Fibroblast of skin of left biceps (primary cell): ENCODE measurements around the gene INTS14.

Source experiments
- DNase-seq, 2 experiments: peaks; one replicate each; pipeline ENCODE4 v3.0.0-alpha.2; 2013; ENCODE audit warnings: low read depth in 2 of 2

The INTS14 gene

DNA sequence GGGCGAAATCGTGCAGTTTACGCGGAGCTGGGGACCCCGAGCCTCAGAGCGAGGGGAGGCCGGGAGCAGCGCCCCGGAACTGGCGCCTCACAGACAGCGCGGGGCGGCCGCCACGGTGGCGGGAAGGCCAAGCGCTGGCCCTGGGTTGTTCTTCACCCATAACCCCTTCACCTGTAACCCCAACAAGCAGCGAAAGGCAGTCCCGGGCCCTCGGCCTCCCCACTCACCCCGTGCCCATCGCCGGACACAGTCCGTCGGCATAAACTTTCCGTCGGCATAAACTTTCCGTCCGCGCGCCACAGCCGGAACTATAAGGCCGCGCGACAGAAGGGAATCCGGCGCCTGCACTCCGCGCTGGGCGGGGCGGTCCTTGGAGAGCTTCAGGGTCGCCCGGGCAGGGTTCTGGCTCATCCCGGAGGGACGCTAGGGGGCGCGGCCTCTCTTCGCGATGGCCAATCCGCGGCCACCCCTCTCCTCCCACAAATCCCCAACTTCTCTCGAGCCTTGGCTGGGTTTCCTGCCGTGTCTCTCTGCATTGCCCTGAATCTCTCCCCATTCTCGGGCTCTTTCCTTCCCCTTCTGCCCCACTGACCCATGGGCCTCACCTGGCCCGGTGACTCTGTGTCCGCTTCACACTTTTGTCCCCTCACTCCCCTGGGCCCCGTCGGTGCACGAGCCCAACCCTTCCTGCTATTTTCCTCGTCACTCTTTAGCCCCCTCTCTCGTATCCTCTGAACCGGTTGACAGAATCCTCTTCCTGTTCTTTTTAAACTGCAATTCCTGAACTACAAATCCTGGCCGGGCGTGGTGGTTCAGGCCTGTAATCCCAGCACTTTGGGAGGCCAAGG, at the start of gene INTS14:
Gene INTS14, minus strand, starts transcription at position 261 of the 848 bp plus-strand sequence. CDS start 3,751 bp downstream, outside the sequence.
- peak; percentile 89 to 91 for DNase-seq

DNA sequence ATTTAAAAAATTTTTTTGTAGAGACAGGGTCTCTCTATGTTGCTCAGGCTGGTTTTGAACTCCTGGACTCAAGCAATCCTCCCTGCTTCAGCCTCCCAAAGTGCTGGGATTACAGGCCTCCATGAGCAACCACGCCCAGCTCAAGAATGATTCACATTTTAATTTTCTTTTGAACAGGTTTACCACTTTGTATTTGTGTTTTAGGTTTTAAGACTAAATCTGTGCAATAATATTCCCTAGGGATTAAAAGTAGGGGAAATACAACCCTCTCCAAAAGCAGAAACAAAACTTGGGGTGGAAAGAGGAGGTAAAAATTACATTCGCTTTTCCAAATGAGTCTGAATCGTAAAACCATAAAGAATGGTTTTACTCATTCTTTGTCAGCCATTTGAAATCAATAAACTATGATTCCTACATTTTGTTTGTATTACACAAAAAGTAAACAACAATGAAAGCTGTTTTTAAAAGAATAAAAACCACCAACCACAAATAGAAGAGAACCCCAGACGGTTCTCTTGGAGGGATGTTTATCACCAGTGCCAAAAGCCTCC, 48.6 kb upstream of the INTS14 start:
- DNase-seq = no peak

DNA sequence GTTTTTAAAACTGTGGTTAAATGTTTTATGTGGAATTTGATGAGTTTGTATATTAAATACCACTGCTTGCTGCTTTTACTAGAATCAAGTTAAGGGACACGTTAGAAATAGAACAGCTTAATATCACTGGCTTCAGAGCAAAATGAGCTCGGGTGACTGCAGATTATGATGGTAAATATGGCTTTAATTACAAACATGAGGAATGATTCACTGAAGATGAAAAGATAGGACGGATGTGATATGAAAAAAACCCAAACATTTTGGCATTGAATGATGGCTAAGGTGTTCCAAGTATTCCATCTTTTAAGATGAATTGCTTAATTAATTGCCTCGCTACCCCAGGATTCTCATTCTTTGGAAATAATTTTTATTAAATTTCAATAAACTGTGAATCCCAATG, 44.5 kb upstream of the INTS14 start:
- DNase-seq = no peak

DNA sequence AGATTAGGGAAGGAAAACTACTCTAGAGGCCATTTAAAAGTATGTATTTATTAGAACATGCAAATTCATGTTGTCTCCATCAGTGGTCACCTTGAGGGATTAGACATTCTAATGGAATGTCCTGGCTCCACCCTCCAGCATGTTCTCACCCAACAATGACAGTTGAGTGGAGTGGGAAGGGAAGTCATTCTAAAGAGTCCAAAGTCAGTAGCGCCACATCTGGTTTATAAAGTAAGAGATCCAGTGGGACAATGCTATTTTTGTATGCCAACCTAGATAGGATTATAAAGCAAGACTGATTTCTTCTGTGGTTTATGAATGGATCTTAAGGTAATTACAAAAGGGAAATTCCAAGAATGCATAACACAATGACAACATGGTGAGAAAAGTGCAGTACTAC, 44.1 kb upstream of the INTS14 start:
- no peak for DNase-seq

DNA sequence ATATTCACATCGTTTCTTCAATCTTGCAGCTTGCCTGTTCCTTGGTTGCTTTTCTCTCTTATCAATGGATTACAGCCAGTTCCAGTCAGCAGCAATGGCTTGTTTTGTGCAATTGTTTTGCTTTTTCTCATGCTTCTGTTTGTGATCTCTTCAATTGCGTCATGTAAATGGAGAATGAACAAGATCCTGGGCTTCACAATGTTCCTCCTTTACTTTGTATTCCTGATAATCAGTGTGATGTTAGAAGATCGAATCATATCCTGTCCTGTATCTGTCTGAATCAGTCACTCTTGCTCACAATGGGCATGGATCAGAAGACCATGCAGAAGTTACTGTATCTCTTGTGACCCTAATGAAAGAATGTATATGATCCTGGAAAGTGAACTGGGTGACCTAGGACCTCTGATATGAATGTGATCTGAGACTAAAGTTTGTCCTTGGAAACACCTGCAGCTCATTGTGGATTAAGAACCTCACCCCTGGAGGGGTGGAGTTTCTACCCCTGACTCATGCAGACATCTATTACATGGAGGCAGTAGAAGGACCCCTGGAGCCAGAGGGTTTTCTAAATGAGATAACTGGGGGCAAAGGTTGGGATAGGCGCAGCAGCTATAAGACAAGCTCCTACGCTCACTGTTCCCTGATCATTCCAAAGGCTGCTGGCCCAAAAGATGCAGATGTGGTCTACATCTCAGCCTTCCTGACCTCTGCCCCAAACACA, 43.0 kb upstream of the INTS14 start:
- DNase-seq = no peak

DNA sequence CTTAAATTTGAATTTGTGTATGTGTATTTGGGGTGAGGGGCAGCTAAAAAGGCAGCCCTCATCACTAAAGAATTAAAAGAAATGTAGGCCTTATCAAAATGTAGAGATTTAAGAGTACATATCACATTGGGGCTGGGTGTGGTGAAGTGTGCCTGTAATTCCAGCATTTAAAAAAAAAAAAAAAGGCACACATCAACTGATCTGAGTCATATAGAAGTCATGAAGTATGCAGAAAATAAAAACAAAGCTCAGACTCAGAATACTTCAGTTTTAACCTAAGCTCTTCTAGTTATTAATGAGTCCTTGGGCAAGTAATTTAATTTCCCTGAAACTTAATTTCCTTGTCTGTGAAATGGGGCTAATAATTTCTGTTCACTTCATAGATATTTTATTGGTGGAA, 42.4 kb upstream of the INTS14 start:
- no peak for DNase-seq

DNA sequence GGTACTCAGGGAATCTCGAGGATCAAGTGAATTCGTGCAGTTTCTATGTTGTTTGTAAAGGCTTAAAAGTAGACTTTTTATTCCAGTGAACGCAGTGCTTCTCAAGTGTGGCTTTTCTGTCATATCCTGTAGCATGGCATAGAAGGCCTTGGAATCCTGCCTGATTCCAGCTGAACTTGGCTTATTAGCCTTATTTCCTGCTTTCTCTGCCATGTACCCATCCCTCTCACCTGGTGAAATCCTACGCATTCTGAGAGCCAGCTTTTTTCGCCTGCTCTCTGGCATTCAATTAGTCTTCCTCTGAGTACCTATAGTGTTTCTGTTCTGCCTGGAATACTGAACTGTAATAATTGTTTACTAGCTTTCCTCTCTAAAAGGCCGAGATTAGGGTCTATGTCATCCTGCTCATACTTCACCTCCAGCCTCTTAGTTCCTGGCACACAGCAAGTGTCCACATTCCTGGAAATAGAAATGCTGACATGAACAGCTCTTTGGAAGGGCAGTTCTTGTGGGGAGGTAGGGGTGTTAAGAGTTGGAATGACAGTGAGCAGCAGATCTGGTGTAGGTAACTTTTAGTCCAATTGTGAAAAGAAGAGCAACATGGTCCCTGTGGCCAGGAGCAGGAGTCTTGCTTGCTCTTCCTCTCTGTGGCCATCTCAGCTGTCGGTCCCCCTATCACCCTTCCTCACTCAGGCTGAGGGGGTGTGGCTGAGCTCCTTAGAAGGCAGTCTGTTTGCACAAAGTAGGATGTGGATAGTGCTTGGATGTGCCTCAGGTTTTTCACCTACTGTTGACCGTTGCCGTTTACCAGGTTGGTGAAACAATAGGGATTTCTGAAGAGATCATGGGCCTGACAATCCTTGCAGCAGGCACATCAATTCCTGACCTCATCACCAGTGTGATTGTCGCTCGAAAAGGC, 41.2 kb upstream of the INTS14 start:
- DNase-seq = no peak

DNA sequence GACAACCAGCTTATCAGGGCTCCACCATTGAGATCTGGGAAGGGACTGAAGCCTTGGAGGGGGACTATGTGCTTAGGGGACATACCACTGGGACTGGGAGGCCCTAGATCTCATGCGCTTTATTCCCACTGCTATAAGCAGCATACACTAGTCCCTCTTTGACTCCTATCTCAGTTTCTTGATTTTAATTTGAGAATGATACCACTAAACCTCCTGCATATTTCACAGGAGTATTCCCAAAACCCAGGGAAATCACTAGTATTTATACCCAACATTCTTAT, 40.1 kb upstream of the INTS14 start:
- DNase-seq = no peak

DNA sequence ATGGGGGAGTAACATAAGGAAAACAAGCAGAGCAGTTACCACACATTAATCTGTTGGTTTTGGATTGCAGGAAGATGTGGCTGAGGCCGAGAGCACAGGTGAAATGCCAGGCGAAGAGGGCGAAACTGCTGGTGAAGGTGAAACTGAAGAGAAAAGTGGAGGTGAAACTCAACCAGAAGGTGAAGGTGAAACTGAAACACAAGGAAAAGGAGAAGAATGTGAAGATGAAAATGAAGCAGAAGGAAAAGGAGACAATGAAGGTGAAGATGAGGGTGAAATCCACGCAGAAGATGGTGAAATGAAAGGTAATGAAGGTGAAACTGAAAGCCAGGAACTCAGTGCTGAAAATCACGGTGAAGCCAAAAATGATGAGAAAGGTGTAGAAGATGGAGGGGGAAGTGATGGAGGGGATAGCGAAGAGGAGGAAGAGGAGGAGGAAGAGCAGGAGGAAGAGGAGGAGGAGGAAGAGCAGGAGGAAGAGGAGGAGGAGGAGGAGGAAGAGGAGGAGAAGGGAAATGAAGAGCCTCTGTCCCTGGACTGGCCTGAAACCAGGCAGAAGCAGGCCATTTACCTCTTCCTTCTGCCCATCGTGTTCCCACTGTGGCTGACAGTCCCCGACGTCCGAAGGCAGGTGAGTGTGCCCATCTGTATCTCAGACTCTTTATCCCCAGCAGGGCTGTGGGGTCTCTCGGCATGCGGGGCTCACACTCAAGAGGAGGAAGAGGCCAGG, 39.5 kb upstream of the INTS14 start:
- DNase-seq = no peak

DNA sequence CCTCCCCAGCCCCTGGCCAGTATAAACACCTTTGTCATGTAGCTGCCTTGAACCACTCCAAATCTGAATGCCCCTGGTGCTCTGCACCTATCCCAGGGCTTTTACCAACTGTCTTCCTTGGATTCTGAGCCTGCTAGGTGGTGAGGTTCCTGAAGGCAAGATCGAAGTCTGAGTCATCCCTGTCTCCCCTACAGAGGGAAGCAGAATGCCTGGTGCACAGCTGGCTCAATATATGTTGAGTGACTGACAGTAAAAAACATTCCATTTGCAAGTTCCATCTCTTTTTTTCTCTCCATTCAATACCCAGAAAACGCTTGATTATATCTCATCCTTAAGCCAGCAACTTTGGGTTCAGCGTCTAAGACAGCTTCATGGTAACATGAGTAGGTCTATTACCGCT, 35.6 kb upstream of the INTS14 start:
- DNase-seq = no peak

DNA sequence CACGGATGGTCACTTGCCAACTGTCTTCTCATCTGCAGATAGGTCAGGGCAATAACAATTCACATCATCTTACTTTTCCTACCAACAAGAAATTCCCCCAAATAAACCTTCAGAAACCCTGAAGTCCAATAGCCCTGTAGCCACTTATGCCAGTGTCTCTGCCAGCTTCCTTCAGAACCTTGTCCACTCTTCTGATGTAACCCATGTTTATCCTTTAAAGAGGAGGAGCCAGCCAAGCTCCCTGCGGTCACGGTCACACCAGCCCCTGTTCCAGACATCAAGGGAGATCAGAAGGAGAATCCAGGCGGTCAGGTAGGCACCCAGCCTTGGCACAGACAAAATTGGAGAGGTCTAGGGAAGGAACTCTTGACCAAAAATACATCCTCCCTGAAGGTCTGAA, 34.5 kb upstream of the INTS14 start:
- no peak for DNase-seq

DNA sequence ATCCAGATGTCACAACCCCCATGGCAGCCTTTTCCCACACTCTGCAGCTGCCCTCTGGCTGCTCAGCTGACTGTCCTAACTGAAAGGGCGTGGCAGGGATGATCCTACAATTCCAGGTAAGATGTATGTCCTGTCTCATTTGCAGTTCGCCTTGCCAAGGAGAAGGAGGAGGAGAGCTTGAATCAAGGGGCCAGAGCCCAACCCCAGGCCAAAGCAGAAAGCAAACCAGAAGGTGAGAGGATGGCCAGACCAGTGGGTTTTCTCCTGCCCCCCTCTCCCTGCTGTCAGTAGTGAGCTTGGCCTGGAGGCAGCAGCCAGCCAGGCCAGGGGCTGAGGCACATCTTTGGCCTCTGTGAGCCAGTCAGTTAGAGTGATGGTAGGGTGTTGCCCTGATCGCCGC, 33.4 kb upstream of the INTS14 start:
- no peak for DNase-seq

DNA sequence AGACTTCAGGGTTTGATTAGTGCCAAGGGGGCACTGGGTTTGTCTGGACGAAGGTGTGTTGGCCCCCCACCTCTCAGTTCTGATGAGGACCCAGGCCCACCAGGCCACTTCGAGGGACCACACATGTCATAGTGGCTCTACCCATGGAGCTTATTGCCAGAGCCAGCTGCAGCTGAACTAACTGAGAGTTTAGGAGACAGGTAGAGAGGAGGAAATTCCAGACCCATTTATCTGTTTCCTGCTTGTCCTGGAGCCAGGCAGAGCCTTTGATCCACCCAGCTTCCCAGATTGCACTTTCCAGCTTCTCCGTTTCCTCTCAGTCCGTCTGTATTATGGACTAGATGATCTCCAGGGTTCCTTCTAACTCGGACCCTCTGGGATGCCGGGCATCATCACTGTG, 31.7 kb upstream of the INTS14 start:
- DNase-seq = no peak

DNA sequence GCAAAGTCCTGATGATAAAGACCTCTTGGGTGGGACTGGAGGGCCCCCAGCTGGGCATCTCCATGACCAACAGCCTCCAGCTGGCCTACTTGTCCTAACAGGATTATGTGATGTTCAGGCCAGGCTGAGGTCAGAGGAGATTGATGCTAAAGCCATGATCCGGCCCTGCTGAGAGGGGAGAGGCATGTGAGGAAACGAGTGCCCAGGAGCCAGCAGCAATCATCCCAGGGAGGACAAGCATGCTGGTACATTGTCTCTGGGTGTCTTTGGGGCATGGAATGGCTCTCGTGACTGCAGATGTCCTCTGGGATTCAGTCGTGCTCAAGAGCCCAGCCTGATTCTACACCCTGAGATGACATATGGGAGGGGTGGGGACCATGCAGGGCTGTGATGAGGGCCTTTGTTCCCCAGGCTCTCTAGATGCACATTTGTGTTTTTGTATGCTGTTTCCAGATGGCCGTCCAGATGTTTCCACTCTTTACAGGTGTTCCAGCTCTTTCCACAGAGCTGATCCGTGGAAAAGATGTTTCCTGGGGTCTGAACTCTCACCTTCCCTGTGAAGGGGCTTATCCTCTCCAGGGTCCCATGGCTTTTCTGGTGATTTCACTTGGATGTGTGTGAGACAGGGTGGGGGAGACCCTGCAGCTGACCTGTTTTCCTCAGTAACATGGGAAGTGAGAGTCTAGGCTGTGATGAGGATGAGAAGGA, 31.0 kb upstream of the INTS14 start:
- DNase-seq = no peak

DNA sequence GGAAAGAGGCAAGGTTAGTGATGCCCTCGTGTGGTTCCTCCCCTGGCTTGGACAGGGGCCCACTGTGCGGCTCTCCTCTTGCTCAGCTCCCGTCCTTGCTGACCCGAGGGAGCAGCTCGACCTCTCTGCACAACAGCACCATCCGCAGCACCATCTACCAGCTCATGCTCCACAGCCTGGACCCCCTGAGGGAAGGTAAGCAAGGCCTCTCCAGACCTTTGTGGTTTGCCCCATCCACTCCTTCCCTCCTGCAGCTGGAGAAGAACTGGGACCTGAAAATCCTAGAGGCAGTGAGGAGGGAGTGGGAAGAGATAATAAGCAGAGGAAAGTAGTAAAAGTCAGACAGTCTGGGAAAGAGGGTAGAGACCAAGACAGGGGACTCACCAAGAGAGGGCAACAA, 28.6 kb upstream of the INTS14 start:
- DNase-seq = no peak

DNA sequence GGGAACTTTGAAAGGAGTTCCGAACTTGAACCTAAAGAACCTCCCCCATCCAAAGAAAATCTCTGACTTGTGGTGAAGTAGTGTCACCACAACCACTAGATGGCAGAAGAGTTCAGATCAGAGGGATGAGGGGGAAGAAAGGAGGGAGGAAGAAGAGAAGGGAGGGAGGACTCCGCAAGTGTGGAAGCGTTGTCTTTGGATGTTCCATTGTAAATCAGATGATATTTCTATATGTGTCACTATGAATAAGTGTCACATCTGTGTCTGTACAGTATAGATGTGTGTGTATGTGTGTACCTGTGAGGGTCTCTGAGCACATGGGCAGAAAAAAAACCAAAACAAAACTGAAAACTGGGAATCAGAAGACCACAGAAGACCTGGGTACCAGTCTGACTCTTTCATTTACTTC, 27.8 kb upstream of the INTS14 start:
- DNase-seq = peak; percentile 61 to 62

DNA sequence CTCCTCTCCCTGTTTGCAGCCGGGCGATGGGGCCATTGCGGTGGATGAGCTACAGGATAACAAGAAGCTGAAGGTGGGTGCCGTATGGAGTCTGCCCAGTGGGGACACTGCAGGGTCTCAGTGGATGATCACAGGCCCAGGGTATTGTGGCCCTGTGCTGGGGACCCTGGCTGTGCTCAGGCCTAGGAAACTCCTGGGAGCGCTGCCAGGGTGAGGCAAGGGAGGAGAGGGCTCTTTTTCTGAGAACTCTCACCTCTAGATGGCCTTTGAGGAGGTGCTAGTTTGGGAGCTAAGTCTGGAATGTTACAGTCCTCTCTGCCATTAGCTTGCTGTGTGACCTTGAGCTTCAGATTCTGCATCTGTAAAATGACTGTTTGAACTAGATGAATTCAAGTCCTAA, 27.2 kb upstream of the INTS14 start:
- DNase-seq = no peak

DNA sequence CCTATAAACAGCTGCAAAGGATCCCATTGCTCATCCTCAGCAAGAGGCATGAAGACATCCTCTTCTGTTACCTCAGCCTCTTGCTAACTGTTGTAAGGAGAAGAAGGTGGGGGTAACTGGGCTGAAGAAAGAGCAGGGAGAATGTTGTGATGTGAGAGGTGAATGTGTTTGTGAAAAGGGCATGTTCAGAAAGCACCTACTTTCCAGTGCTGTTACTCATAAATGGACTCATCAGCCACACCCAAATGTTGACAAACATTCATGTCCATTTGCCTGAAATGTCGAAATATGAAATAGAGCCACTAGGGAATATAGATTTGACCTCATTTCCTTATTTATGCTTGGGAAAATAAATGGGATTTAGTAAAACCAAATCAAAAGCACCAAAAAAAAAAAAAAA, 23.4 kb upstream of the INTS14 start:
- no peak for DNase-seq

DNA sequence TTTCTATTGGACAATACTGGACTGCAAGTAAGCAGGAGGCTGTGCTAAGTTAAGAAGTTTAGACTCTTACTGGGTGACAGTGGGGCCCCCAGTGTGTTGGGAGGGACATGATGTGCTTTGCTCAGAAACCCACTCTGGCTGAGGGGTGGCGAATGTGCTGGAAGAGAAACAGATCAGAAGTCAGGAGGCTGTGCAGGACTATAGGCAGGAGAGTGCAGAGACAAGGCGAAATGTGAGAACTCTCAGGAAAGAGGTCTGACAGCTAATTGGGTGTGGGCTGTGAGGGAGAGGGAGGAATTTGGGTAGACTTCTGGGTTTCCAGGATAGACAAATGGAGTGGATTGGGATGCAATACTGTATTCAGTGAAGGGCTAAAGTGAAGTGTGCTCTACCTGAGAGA, 22.8 kb upstream of the INTS14 start:
- DNase-seq = no peak

DNA sequence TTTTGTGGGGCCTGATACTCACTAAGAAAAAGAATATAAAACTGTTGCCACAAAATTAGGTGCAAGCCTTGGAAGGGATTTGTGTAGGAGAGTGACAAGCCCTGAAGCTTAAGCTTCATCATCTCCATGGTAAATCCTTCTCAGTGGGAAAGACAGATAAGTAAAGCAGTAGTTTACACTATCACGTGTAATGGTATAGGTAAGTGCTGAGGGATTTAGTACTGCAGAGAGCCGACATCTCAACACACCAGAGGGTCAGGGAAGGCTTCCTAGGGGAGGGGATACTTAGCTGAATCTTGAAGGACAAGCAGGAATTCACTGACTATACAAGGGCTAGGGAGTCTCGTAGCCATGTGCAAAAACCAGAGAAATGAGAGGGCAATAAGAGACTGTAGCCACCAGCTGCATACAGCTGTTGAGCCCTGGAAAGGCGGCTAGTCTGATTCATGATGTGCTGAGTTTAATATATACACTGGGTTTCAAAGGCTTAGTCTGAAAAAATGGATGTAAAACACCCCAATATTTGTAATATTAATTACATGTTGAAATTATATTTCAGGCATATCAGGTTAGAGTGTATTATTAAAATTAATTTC, 21.9 kb upstream of the INTS14 start:
- no peak for DNase-seq
